GM06990 (cell line): ENCODE results near the gene SDHAF4.

Experiments
- DNase-seq: peaks from one replicate; pipeline ENCODE4 v3.0.0-alpha.2; 2011; ENCODE audit not compliant: insufficient read length; ENCODE audit errors: extremely low read depth
- H3K27me3 ChIP-seq: replicated peaks from 2 replicates; pipeline ENCODE4 v1.6.0; 2011; ENCODE audit warnings: low read length; ENCODE audit not compliant: control insufficient read depth, insufficient read depth
- H3K36me3 ChIP-seq: 2 replicates; pipeline ENCODE4 v1.5.1; 2011; ENCODE audit warnings: low read length; ENCODE audit not compliant: control insufficient read depth, insufficient read depth
- H3K4me3 ChIP-seq: replicated peaks from 2 replicates; pipeline ENCODE4 v1.5.1; 2011; ENCODE audit warnings: low read depth, mild to moderate bottlenecking, control low read depth, low read length
- CTCF ChIP-seq: IDR thresholded peaks from 2 replicates; pipeline ENCODE4 v1.5.1; 2011; ENCODE audit warnings: low read length, control low read depth, mild to moderate bottlenecking, inconsistent platforms; ENCODE audit not compliant: insufficient read depth, poor library complexity, severe bottlenecking

Gene SDHAF4

GRCh38 chr6:70636596-70636995, 69.9 kb downstream of the SDHAF4 start:
- Histone ChIP-seq H3K4me3 (no peak overlapping the region), H3K27me3 (no peaks in the 10 kb centered on the region), H3K36me3 (no peaks in the 10 kb centered on the region)
- no peak for TF ChIP-seq CTCF
- DNase-seq = no peak

- no peaks in the 10 kb centered on the region for H3K36me3 ChIP-seq
- H3K4me3 ChIP-seq = no peak overlapping the region
- no peak for DNase-seq
- no peak for TF ChIP-seq CTCF
- H3K27me3 ChIP-seq = no peaks in the 10 kb centered on the region; the same call in 1 of the 2 replicates
These were observed 71.7 kb downstream of the SDHAF4 start for GRCh38 chr6:70638468-70638867.
